ENCODE measurements around the gene C4orf33.

The C4orf33 gene

DNA sequence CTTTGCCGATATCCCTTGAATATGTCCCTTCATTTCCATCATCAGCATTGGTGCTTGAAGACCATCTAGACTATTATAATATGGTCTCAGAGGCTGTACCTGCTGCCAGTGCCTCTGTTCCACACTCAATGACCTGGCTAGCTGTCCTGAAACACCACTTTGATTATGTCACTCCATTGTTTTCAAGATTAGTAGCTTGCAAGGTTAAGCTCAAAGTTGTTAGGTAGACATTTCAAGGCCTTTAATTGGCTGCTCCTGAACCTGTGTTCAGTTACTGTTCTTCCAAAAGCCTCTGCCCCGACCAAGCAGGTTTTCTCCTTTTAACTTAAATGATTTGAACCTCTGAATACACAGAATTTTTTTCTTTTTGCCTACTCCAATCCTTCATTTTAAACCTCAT lies 52.9 kb downstream of the C4orf33 start:
- Mint-ChIP-seq H3K4me1 (no peaks in the 10 kb centered on the region), H3K9me3 (no peaks in the 10 kb centered on the region), H3K36me3 (no peaks in the 10 kb centered on the region), H3K27me3 (peaks cover 9% of the 10 kb centered on the region), H3K4me3 (no peak overlapping the region), H3K27ac (no peak overlapping the region)
- ATAC-seq = no peak

DNA sequence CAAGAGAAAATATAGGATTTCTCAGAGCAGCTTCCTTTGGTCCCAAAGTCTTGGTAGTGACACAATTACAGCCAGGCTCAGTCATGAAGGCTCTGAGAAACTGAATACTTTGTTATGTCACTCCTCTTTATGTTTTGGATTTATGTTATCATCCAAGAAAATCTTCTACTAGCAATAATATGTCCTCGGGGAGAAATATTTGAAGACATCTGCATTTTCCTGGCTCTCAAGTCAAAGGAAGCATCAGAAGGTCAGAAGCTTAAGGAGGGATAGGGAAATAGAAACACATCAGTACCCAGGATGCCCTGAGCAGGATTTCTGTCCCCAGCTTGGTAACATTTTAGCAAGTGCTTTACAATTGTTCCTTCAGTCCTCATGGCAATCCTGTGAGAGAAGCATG lies 54.0 kb downstream of the C4orf33 start:
- Mint-ChIP-seq H3K36me3 (no peaks in the 10 kb centered on the region), H3K27me3 (peaks cover 9% of the 10 kb centered on the region), H3K9me3 (no peaks in the 10 kb centered on the region), H3K27ac (no peak overlapping the region), H3K4me3 (no peak overlapping the region), H3K4me1 (no peaks in the 10 kb centered on the region)
- ATAC-seq = no peak

DNA sequence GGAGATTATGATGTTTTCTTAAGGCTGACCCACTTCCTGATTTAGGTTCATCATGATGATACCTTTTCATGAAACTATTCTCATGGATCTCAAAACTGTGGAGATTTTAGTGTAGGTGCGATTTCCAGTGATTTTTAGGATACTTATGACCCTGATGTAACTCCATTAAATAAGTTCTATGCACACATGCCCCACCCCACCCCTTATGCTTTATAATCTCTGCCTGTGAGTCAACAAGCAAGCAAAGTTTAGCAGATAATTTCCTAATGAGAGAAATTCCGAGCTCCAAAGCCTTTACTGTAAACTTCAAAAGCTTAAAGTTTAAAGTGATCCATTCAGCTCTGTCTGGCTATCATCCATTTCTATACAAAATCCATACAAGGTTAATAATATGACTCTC lies 56.4 kb downstream of the C4orf33 start:
- no peak for ATAC-seq
- no peaks in the 10 kb centered on the region for H3K9me3 Mint-ChIP-seq
- H3K27me3 Mint-ChIP-seq = peaks cover 9% of the 10 kb centered on the region
- H3K36me3 Mint-ChIP-seq = no peaks in the 10 kb centered on the region
- H3K27ac Mint-ChIP-seq = no peak overlapping the region
- H3K4me3 Mint-ChIP-seq = no peak overlapping the region
- H3K4me1 Mint-ChIP-seq = no peaks in the 10 kb centered on the region

DNA sequence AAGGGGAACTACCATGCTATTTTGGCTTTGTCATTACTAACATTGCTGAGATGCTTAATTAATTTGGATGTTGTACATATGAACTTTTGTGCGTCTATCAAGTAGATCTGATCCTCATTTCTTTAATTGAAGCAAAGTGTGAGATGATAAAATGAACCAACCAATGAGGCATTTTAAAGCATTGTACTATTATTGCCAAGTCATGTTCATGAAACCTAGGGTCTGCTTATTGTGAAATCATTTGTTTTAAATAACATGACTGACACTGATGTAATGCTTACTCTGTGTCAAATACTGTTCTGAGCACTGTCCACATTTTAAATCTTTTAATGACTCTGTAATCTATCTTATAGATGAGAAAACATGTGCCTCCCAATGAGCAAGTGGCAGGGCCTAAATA lies 57.7 kb downstream of the C4orf33 start:
- no peak overlapping the region for H3K27ac Mint-ChIP-seq
- H3K36me3 Mint-ChIP-seq = no peaks in the 10 kb centered on the region
- no peak overlapping the region for H3K4me3 Mint-ChIP-seq
- H3K4me1 Mint-ChIP-seq = no peaks in the 10 kb centered on the region
- no peak for ATAC-seq
- H3K27me3 Mint-ChIP-seq = no peaks in the 10 kb centered on the region
- H3K9me3 Mint-ChIP-seq = no peaks in the 10 kb centered on the region

DNA sequence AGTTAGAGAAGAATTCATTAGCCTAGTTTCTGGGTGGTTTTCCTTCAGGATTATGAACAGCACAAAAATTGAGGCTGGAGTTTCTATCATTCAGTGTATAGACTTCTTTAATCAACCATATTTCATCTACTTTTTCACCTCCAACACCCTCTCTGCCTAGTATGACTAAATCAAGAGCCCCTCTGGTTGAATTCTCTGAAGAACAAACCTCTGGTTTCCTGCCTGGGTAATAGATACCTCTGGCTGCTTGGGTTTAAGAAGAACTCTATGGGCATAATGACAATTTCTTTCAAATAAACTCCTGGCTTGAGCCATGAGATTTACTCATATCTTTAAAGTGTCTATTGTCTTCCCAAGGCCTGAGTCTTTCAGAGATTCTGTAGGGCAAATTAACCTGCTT lies 66.5 kb downstream of the C4orf33 start:
- Mint-ChIP-seq H3K27me3 (peaks cover 27% of the 10 kb centered on the region), H3K4me1 (no peaks in the 10 kb centered on the region), H3K9me3 (peaks cover 3% of the 10 kb centered on the region), H3K27ac (no peak overlapping the region), H3K36me3 (no peaks in the 10 kb centered on the region), H3K4me3 (no peak overlapping the region)
- no peak for ATAC-seq

DNA sequence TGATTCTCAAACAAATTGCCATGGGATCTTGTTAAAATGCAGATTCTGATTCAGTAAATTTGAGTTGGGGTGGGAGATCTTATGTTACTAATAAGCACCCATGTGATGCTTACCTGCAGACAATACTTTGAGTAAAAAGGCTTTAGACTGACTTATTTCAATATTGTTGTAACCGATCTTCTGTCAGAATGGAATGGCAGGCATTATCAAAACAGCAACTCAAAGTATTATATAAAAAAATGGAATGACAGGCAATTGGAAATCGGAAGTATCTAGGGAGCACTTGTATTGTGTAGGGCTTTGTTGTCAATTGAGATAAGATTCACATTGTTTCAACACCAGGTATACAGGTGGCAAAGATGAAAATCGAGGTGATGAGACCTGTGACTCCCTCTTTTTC lies 67.5 kb downstream of the C4orf33 start:
- Mint-ChIP-seq H3K4me3 (no peak overlapping the region), H3K27me3 (peaks cover 32% of the 10 kb centered on the region), H3K9me3 (peaks cover 3% of the 10 kb centered on the region), H3K27ac (no peak overlapping the region), H3K36me3 (no peaks in the 10 kb centered on the region), H3K4me1 (no peaks in the 10 kb centered on the region)
- ATAC-seq = no peak

DNA sequence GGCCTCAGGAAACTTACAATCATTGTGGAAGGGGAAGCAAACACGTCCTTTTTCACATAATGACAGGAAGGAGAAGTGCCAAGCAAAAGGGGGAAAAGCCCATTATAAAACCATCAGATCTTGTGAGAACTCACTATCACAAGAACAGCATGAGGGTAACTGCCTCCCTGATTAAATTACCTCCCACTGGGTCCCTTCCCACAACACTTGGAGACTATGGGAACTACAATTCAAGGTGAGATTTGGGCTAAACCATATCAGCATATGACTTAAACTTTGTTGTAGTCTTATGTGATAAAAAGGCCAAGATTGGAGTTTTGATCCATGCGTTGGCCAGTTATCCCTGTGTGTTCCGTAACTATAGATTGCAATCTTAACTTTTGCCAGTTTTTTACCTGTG lies 68.3 kb downstream of the C4orf33 start:
- H3K4me1 Mint-ChIP-seq = no peaks in the 10 kb centered on the region
- no peak for ATAC-seq
- H3K27ac Mint-ChIP-seq = no peak overlapping the region
- H3K27me3 Mint-ChIP-seq = peaks cover 37% of the 10 kb centered on the region
- no peaks in the 10 kb centered on the region for H3K36me3 Mint-ChIP-seq
- no peak overlapping the region for H3K4me3 Mint-ChIP-seq
- peaks cover 3% of the 10 kb centered on the region for H3K9me3 Mint-ChIP-seq
